Thyroid gland (tissue), 4 donors: Measurements from ENCODE around the gene MNX1.

Experiments used
- POLR2A ChIP-seq, 2 donors: fragments of 450-650 bp; IDR thresholded peaks; one replicate each; pipeline ENCODE4 v1.6.1; 2017; ENCODE audit warnings: antibody characterized with exemption in 2 of 2, mild to moderate bottlenecking in 2 of 2, moderate library complexity in 1 of 2
- TF ChIP-seq, protein P1 (sequence below), 6 experiments: fragments of 200-600 bp in 3 of 6; fragments of 450-650 bp in 3 of 6; sonication (generic) in 3 of 6; IDR thresholded peaks; one replicate each; pipeline ENCODE4 v1.5.1; 2016 to 2019; ENCODE audit warnings: antibody characterized with exemption in 6 of 6, mild to moderate bottlenecking in 2 of 6, inconsistent platforms in 1 of 6, moderate library complexity in 1 of 6

- TF ChIP-seq, protein P1, sequence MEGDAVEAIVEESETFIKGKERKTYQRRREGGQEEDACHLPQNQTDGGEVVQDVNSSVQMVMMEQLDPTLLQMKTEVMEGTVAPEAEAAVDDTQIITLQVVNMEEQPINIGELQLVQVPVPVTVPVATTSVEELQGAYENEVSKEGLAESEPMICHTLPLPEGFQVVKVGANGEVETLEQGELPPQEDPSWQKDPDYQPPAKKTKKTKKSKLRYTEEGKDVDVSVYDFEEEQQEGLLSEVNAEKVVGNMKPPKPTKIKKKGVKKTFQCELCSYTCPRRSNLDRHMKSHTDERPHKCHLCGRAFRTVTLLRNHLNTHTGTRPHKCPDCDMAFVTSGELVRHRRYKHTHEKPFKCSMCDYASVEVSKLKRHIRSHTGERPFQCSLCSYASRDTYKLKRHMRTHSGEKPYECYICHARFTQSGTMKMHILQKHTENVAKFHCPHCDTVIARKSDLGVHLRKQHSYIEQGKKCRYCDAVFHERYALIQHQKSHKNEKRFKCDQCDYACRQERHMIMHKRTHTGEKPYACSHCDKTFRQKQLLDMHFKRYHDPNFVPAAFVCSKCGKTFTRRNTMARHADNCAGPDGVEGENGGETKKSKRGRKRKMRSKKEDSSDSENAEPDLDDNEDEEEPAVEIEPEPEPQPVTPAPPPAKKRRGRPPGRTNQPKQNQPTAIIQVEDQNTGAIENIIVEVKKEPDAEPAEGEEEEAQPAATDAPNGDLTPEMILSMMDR (IDR thresholded peaks at IDR 0.05): no peak
- no peak for TF ChIP-seq POLR2A (IDR thresholded peaks at IDR 0.05)
These were observed 25.1 kb downstream of the MNX1 start for GRCh38 chr7:156985101-156985992.
